Gastrocnemius medialis (tissue), 4 donors: Measurements from ENCODE around the gene ZBTB7C.

ENCODE experiments used
- POLR2A ChIP-seq, 2 donors: fragments of 450-650 bp; IDR thresholded peaks; one replicate each; pipeline ENCODE4 v1.6.1; 2017; ENCODE audit warnings: antibody characterized with exemption in 2 of 2, mild to moderate bottlenecking in 2 of 2, moderate library complexity in 2 of 2
- TF ChIP-seq, protein P1 (sequence below), 5 experiments: fragments of 450-650 bp in 3 of 5; fragments of 200-600 bp in 2 of 5; sonication (generic) in 2 of 5; IDR thresholded peaks in 4 of 5; conservative IDR thresholded peaks in 1 of 5; 1 replicate in 4 of 5; 2 replicates in 1 of 5; pipeline ENCODE4 v1.5.1; 2016 to 2019; ENCODE audit warnings: antibody characterized with exemption in 5 of 5, mild to moderate bottlenecking in 3 of 5, moderate library complexity in 3 of 5

DNA sequence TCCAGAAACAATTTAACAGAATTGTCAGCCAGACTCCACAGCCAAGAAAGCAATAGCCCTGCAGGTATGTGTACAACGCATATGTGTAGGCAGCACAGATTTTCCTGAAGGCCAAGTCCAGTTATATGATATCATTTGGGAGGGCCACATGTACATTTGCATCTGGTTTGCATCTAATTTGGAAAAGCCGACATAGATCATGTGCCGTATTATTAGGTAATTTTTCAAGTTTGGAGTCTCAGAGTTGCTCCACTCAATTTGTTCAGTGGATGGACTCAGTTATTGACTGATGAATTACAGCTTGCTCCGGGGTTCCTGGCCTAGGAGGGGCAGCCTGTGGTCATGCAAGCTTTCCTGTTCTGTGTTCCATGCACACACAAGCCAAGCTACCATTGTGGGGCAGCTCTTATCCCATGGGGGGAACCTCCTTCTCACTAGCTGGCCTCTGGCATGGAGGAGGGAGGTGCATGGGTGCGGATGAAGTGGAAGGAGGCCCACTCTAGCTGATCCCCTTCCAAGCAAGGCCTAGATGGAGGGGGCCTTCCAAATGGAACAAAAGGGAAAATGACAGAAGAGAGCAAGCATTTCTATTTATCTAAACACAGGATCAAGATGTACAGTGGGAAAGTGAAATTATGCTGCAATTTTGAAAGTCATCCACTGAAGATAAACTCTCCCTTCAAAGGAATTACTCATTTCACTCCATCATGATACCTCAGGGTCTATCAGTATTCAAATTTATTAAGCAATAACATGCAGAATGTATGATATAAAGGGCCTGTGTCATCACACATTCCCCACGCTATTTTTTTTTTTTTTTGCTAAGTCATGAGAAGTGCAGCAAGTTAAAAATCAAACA lies 276.2 kb downstream of the ZBTB7C start:
- TF ChIP-seq, protein P1, sequence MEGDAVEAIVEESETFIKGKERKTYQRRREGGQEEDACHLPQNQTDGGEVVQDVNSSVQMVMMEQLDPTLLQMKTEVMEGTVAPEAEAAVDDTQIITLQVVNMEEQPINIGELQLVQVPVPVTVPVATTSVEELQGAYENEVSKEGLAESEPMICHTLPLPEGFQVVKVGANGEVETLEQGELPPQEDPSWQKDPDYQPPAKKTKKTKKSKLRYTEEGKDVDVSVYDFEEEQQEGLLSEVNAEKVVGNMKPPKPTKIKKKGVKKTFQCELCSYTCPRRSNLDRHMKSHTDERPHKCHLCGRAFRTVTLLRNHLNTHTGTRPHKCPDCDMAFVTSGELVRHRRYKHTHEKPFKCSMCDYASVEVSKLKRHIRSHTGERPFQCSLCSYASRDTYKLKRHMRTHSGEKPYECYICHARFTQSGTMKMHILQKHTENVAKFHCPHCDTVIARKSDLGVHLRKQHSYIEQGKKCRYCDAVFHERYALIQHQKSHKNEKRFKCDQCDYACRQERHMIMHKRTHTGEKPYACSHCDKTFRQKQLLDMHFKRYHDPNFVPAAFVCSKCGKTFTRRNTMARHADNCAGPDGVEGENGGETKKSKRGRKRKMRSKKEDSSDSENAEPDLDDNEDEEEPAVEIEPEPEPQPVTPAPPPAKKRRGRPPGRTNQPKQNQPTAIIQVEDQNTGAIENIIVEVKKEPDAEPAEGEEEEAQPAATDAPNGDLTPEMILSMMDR (IDR thresholded peaks at IDR 0.05 in 4 of 5, conservative IDR thresholded peaks at IDR 0.05 in 1 of 5): no peak
- TF ChIP-seq POLR2A (IDR thresholded peaks at IDR 0.05): no peak
